SU-DHL-6 (cell line): Measurements from ENCODE around the gene WBP2NL.

Experiments used
- CTCF ChIP-seq: fragments of 200-600 bp; sonication (generic); IDR thresholded peaks from one replicate; pipeline ENCODE4 v1.5.1; 2017; ENCODE audit warnings: antibody characterized with exemption, mild to moderate bottlenecking, low read length, moderate library complexity; ENCODE audit not compliant: insufficient read depth, poor library complexity, severe bottlenecking
- EZH2phosphoT487 ChIP-seq: fragments of 200-600 bp; sonication (generic), shearing (Covaris generic); conservative IDR thresholded peaks from 2 replicates; pipeline ENCODE4 v1.6.1; 2018; ENCODE audit warnings: mild to moderate bottlenecking, antibody characterized with exemption, low read length, moderate library complexity, mixed read lengths

GRCh38 chr22:42060489-42060888, 61.9 kb downstream of the WBP2NL start:
- no peak for TF ChIP-seq CTCF
- no peak for TF ChIP-seq EZH2phosphoT487
